Keratinocyte (primary cell): ENCODE measurements around the gene LRRC7.

Experiments used
- CTCF ChIP-seq, 3 experiments: IDR thresholded peaks in 1 of 3; conservative IDR thresholded peaks in 1 of 3; optimal IDR thresholded peaks in 1 of 3; 2 replicates in 2 of 3; 3 replicates in 1 of 3; pipeline versions ENCODE3 to v1.5.1; 2011; ENCODE audit warnings: low read length in 3 of 3, mild to moderate bottlenecking in 3 of 3, moderate library complexity in 2 of 3, control low read depth in 1 of 3, inconsistent platforms in 1 of 3; ENCODE audit not compliant: insufficient read depth in 2 of 3; ENCODE audit errors: extremely low read depth in 1 of 3
- EZH2 ChIP-seq: IDR thresholded peaks from one replicate; pipeline ENCODE4 v1.6.1; 2012; ENCODE audit warnings: inconsistent platforms, mild to moderate bottlenecking, low read length, moderate library complexity

GRCh38 chr1:70153739-70154138, 586.0 kb downstream of the LRRC7 start:
- TF ChIP-seq CTCF (optimal IDR thresholded peaks at IDR 0.05 in 1 of 3, IDR thresholded peaks at IDR 0.05 in 1 of 3, conservative IDR thresholded peaks at IDR 0.05 in 1 of 3; ENCODE audit: extremely low read depth in 1 of 3, insufficient read depth in 2 of 3, low read length in 3 of 3) (no peak), EZH2 (no peak)
